Type B pancreatic cell (in vitro differentiated cells): ENCODE data around the gene SFXN5. TPM values are rescaled to one million over a fixed set of nuclear protein-coding genes. Genes with fewer than 3 reads are reported as not detected.

Source experiments
- DNase-seq: peaks from one replicate; pipeline ENCODE4 v3.0.0; 2021; ENCODE audit warnings: mixed read lengths; ENCODE audit not compliant: unreplicated experiment; ENCODE audit errors: extremely low spot score
- H3K27ac Mint-ChIP-seq: 2 replicates; pipeline ENCODE4 v1.8.0; 2021; ENCODE audit warnings: mild to moderate bottlenecking, mixed read lengths
- H3K27me3 Mint-ChIP-seq: 2 replicates; pipeline ENCODE4 v1.8.0; 2021; ENCODE audit warnings: mixed read lengths
- H3K36me3 Mint-ChIP-seq: 2 replicates; pipeline ENCODE4 v1.8.0; 2021; ENCODE audit warnings: mixed read lengths
- H3K4me1 Mint-ChIP-seq: one replicate; pipeline ENCODE4 v1.8.0; 2021; ENCODE audit warnings: mixed read lengths; ENCODE audit not compliant: unreplicated experiment
- H3K4me3 Mint-ChIP-seq: 2 replicates; pipeline ENCODE4 v1.8.0; 2021; ENCODE audit warnings: mild to moderate bottlenecking, mixed read lengths
- H3K9me3 Mint-ChIP-seq: 2 replicates; pipeline ENCODE4 v1.8.0; 2021; ENCODE audit warnings: mixed read lengths
- total RNA-seq: library from RNA; stranded (reverse); gene quantifications from 2 replicates; pipeline ENCODE4 v1.2.1, GENCODE V29; 2021; ENCODE audit warnings: low replicate concordance
- TF ChIP-seq, protein P1 (sequence below): fragments of 200-600 bp; sonication (generic); conservative IDR thresholded peaks from 2 replicates; pipeline ENCODE4 v1.5.0; 2021; ENCODE audit warnings: antibody characterized with exemption, mild to moderate bottlenecking

SFXN5 gene
- total RNA-seq, 1 donor from 2014 or later = 27.3 TPM

DNA sequence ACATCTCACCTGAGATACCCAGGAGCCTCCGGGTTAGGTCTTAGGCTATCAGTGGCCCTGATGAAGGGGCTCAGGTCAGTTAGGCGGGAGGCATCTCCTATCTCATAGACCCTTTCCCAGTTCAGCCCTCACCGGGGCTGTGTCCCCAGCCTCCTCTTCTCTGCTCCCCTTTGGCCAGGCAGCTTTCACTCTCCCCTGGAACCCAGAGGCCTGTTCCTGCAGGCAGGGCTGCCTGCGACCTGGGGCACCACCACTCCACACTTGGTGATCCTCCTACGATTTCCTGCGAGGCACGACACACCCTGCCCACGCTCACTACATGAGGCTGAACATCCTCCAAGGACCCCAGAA is 51.2 kb downstream of the SFXN5 start:
- Mint-ChIP-seq H3K36me3 (peaks cover 7% of the 10 kb centered on the region), H3K4me3 (no peak overlapping the region), H3K9me3 (no peaks in the 10 kb centered on the region), H3K27ac (peak overlapping the region; percentile 59), H3K4me1 (peaks cover 5% of the 10 kb centered on the region), H3K27me3 (no peaks in the 10 kb centered on the region)
- TF ChIP-seq, protein P1, sequence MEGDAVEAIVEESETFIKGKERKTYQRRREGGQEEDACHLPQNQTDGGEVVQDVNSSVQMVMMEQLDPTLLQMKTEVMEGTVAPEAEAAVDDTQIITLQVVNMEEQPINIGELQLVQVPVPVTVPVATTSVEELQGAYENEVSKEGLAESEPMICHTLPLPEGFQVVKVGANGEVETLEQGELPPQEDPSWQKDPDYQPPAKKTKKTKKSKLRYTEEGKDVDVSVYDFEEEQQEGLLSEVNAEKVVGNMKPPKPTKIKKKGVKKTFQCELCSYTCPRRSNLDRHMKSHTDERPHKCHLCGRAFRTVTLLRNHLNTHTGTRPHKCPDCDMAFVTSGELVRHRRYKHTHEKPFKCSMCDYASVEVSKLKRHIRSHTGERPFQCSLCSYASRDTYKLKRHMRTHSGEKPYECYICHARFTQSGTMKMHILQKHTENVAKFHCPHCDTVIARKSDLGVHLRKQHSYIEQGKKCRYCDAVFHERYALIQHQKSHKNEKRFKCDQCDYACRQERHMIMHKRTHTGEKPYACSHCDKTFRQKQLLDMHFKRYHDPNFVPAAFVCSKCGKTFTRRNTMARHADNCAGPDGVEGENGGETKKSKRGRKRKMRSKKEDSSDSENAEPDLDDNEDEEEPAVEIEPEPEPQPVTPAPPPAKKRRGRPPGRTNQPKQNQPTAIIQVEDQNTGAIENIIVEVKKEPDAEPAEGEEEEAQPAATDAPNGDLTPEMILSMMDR = no peak
- no peak for DNase-seq

DNA sequence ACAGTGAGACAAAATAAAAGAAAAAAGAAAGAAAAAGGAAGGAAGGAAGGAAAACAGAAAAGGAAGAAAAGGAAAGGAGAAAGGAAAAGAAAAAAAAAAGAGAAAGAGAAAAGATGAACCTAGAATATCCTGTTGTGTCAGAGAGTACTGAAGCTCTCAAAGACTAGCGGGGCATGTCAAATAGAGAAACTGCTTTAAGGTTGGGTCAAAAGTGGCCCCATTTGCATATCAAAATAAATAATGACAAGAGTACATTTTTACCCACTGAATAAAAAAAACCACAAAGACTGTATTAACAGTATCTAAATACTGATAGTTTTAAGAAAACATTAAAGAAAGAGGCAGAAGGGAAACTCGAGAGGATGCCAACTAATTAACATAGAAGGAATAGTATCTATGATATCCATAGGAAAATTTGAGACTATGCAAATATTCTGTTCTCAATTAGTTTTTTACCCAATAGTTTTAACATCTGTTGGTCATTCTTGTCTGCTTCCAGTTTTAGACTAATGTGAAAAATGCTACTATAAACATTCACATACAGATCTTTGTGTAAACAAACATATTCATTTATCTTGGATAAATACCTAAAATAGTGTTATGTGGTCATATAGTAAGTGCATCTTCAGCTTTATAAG is 53.2 kb downstream of the SFXN5 start:
- peaks cover 7% of the 10 kb centered on the region for H3K36me3 Mint-ChIP-seq
- no peak overlapping the region for H3K4me3 Mint-ChIP-seq
- H3K4me1 Mint-ChIP-seq = peaks cover 5% of the 10 kb centered on the region
- DNase-seq = no peak
- no peak overlapping the region for H3K27ac Mint-ChIP-seq
- TF ChIP-seq, protein P1 = no peak
- H3K27me3 Mint-ChIP-seq = no peaks in the 10 kb centered on the region
- H3K9me3 Mint-ChIP-seq = no peaks in the 10 kb centered on the region

DNA sequence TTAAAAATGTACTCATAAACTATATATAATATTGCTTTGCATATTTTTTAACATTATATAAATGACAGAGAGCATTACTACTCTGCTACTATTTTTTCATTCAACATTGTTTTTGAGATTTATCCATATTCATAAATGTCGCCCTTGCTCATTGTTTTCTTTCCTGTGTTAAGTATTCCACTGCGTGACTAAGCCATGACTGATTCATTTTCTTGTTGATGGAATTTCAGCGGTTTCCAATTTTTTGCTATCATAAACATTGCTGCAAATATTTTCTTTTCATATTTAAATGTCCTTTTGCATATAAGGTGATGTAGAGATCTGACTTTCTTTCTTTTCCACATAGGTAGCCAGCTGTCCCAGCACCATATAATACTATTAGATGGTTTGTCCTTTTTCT is 57.6 kb downstream of the SFXN5 start:
- Mint-ChIP-seq H3K4me3 (no peak overlapping the region), H3K36me3 (peaks cover 1% of the 10 kb centered on the region), H3K27me3 (no peaks in the 10 kb centered on the region), H3K4me1 (no peaks in the 10 kb centered on the region), H3K27ac (no peak overlapping the region), H3K9me3 (no peaks in the 10 kb centered on the region)
- no peak for DNase-seq
- TF ChIP-seq, protein P1 = no peak

DNA sequence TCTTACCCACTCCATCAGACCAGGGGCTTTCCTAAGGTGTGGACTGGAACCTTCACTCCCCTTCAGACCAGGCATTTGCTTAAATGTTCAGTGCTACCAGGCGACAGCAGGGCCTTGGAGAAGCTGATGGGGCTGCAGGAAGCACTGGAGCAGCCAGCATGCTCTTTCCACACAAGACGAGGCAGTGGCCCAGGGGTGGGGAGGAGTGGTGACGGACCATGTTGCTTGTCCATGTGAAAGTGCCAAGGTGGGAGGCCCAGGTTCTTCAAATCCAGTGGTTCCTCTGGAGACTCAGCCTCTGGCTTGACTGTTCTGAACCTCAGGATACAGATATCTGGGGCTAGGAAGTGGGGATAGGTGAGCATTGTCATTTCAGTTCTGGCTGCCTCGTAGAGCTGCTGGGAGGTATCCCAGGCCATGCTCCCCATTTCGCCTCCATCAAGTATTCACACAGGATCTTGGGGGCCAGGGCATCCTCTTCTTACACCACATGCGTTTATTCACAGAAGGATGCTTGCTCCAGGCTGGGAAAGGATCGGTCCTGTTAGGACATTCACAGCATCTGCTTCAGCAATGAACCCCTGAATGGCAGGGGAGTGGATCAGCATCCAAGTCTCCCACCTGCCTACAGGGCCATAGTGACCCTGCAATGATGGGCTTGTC is 62.2 kb downstream of the SFXN5 start:
- TF ChIP-seq, protein P1 = no peak
- Mint-ChIP-seq H3K27ac (no peak overlapping the region), H3K27me3 (no peaks in the 10 kb centered on the region), H3K4me1 (no peaks in the 10 kb centered on the region), H3K9me3 (no peaks in the 10 kb centered on the region), H3K4me3 (no peak overlapping the region), H3K36me3 (no peaks in the 10 kb centered on the region)
- DNase-seq = no peak

DNA sequence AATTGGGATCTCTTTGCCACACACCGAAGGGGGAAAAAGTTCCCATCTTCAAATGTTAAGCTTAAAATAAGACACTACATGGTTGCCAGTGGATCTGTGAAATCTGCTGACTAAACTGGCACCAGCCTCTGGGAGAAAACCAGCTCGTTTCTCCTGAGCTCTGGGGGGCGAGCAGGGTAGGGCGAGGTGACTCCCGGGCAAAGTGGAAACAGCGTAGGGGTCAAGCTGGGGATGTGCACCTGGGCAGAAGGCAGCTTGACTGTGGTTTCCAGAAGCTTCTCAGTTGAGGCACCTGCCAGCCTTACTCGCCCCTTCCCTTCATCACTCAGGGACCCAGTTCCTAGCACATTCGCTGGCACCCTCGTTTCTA is 62.8 kb downstream of the SFXN5 start:
- no peaks in the 10 kb centered on the region for H3K27me3 Mint-ChIP-seq
- no peaks in the 10 kb centered on the region for H3K9me3 Mint-ChIP-seq
- TF ChIP-seq, protein P1 = no peak
- no peaks in the 10 kb centered on the region for H3K36me3 Mint-ChIP-seq
- H3K4me3 Mint-ChIP-seq = no peak overlapping the region
- H3K4me1 Mint-ChIP-seq = no peaks in the 10 kb centered on the region
- DNase-seq = no peak
- H3K27ac Mint-ChIP-seq = no peak overlapping the region
